Measurements from ENCODE around the gene WASF2.
"Not testable (repeated sequence)": the region's sequence is repeated elsewhere in the genome, so short reads cannot be mapped to it uniquely, and the experiment has no call there.

GRCh38 chr1:27501159-27501558 is 11.2 kb upstream of the WASF2 start:
- TF ChIP-seq, protein P1, sequence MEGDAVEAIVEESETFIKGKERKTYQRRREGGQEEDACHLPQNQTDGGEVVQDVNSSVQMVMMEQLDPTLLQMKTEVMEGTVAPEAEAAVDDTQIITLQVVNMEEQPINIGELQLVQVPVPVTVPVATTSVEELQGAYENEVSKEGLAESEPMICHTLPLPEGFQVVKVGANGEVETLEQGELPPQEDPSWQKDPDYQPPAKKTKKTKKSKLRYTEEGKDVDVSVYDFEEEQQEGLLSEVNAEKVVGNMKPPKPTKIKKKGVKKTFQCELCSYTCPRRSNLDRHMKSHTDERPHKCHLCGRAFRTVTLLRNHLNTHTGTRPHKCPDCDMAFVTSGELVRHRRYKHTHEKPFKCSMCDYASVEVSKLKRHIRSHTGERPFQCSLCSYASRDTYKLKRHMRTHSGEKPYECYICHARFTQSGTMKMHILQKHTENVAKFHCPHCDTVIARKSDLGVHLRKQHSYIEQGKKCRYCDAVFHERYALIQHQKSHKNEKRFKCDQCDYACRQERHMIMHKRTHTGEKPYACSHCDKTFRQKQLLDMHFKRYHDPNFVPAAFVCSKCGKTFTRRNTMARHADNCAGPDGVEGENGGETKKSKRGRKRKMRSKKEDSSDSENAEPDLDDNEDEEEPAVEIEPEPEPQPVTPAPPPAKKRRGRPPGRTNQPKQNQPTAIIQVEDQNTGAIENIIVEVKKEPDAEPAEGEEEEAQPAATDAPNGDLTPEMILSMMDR (conservative IDR thresholded peaks at IDR 0.05), result not testable (repeated sequence)
- not testable (repeated sequence) for TF ChIP-seq EZH2 (IDR thresholded peaks at IDR 0.05; ENCODE audit: low read depth)

Data from PC-9 (cell line).